ENCODE results near the gene CCDC50. TPM values are rescaled to one million over a fixed set of nuclear protein-coding genes. Genes with fewer than 3 reads are reported as not detected.

CCDC50 gene
- 81.6 TPM for total RNA-seq (ENCODE audit: insufficient read depth, low replicate concordance)

DNA sequence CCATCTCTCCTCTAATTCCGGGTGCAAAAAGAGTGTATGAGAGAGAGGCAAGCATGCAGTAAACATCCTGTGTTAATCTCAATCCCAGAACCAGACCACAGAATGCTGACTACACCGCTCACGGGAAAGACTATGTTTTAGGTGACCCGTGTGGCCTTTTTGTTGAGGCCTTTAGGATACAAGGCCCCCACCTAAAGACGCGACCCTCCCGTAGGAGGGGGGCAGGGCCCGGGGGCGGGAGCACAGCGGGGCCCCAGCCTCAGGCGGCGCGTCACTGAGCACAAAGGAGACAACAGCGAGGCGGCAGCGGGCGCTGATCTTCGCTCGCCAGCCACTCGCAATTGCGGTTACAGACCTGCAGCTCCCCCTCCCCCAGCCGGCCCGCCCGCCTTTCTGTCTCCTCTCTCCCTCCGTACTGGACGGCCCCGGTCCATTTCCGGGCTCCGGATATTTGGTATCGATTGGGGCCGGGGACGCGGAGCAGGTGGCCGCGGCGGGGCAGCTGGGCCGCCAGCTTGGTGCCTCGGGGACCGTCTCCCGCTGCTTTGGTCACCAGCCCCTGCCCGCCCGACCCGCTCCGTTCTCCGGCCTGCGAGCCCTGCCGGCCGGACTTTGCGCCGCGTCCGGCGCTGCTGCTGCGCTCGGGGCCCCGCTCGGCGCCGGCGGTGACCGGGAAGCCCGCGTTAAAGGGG, at the start of gene CCDC50:
Gene CCDC50, plus strand, starts transcription at position 433 of the 692 bp plus-strand sequence. CDS start 281 bp downstream, outside the sequence.
- DNase-seq (ENCODE audit: low spot score) = peak; percentile 77

- DNase-seq (ENCODE audit: low spot score) = peak; percentile 8
Measured at GRCh38 chr3:191280111-191280510, 49.1 kb upstream of the CCDC50 start.

GRCh38 chr3:191280882-191281281, 48.3 kb upstream of the CCDC50 start:
- DNase-seq (ENCODE audit: low spot score) = no peak

DNA sequence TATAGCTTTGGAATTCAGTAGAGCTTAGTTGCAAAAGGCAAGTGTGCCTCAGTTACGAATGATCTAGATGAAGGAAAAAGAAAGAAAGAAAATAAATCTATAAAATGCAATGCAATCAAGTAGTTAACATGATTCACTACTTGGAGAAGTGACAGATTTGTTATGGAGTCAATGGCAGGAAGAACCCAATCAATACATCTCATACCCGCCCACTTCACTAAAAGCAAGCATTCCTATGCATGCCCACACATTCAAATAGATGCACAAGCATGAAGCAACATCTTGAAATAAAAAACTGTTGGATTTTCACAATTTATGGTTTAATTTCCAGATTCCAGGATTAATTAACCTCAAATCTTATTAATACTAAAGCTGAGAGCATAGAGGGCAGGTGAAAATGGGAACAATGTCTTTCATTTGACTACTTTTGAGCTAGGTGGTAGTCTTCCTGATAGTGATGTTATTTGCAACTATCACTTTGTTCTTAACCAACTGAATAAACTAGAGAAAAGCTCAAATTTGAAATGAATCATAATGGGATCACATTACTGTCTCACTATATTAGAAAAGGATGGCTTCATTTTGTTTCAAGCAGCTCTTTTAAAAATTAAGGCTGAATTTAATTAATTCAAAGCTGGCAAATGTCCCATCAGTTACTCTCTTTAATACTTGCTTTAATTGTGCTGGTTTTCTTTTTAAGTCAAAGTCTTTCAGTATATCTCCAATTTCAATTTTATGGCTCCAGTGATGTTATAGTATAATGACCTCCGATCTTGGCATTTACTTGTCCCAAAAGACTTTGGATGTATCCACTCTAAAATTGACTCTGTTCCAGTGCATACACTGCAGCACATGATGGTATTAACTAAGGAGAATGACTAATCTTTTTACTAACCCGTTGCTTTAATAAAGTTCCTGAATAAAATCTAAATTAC, 46.7 kb upstream of the CCDC50 start:
- DNase-seq (ENCODE audit: low spot score) = no peak

- no peak for DNase-seq (ENCODE audit: low spot score)
Measured at GRCh38 chr3:191283400-191283799, 45.8 kb upstream of the CCDC50 start.

GRCh38 chr3:191290311-191291025, 38.7 kb upstream of the CCDC50 start:
- no peak for DNase-seq (ENCODE audit: low spot score)

DNA sequence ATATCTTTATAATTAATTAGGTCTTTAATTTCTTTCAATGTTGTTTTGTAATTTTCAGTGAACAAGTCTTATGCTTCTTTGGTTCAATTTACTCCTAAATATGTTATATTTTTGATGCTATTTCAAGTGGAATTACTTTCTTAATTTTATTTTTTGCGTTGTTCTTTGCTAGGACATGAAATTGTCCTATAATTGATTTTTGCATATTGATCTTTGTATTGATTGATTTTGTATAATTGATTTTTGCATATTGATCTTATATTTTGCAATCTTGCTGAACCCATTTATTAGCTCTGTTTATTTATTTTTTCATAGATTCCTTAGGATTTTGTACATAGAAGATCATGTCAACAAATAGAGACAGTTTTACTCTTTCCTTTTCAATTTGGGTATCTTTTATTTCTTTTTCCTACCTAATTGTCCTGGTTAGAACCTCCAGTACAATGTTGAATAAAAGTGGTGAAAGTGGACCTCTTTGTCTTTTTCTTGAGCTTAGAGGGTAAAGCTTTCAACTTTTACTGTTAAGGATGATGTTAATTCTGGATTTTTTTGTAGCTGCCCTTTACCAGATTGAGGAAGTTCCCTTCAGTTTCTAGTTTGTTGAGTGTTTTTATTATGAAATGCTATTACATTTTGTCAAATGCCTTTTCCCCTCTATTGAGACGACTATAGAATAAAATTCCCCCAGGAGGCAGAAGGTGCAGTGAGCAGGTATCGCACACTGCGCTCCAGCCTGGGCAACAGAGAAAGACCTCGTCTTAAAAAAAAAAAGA, 36.8 kb upstream of the CCDC50 start:
- DNase-seq (ENCODE audit: low spot score) = no peak

GRCh38 chr3:191294291-191294690, 34.9 kb upstream of the CCDC50 start:
- no peak for DNase-seq (ENCODE audit: low spot score)

DNA sequence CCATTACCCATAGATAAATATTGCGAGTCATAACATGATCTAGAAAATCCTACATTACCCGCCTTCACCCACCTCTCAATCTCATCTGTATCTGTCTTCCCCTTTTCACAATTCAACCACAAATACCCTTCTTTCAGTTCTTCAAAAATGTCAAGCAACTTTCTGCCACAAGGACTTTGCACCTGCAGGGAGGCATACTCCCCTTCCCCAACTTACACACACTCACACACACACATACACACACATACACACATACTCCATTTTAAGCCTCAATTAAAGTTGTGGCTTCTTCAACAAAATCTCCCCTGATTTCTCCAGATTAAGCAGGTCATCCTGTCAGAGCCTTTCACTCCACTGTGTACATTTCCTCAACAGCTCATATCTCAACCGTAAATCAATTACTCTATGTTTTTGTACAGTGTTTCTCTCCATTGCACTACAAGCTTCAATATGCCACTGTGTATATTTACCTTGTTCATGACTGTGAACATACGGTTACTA, 33.1 kb upstream of the CCDC50 start:
- DNase-seq (ENCODE audit: low spot score) = no peak

GRCh38 chr3:191298846-191299245, 30.3 kb upstream of the CCDC50 start:
- DNase-seq (ENCODE audit: low spot score) = no peak

DNA sequence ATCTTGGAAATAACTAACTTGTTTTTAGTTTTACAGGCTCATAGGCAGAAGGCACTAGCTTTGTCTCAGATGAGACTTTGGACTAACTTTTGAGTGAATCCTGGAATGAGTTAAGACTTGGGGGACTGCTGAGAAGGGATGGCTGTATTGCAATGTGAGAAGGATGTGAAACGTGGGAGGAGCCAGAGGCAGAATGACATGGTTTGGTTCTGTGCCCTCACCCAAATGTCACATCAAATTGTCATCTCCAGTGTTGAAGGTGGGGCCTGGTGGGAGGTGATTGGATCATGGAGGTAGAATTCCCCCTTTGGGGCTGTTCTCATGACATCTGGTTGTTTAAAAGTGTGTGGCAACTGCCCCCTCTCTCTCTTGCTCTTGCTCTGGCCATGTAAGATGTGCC, 28.8 kb upstream of the CCDC50 start:
- no peak for DNase-seq (ENCODE audit: low spot score)

GRCh38 chr3:191301017-191301416, 28.2 kb upstream of the CCDC50 start:
- no peak for DNase-seq (ENCODE audit: low spot score)

GRCh38 chr3:191301782-191302411, 27.3 kb upstream of the CCDC50 start:
- no peak for DNase-seq (ENCODE audit: low spot score)

DNA sequence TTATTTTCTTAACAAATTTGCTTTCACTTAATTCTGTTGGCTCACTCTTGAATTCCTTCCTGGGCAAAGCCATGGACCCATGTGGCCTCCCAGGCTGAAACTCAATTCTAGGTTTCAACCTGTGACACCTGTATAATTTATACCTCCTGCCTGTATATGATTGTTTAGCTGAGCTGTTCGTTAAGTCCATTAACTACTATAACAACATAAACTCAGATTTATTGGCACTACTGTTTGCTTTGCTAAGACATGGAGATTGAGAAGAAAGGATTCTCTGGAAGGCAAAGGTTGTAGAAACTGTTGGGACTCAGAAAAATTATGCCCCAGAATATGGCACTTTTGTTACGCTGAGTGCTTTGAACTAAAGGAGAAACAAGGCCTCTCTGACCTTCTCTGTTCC, 26.7 kb upstream of the CCDC50 start:
- DNase-seq (ENCODE audit: low spot score) = no peak

DNA sequence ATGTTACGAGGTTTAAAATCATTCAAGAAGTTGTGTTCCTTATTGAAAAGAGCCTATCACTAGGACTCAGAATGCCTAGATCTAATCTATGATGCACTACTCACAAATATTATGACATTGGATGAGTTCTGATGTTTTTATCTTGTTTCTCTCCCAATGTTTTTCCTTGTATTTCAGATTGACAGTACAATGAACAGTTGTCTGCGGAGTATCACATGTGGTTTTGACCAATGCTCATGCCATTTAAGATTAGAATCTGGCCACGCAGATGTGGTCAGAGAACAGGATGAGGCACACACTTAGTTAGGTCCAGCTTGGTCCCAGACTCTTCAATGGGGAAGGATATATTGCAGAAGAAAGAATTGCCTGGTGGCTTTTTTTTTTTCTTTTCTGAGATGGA, 25.6 kb upstream of the CCDC50 start:
- no peak for DNase-seq (ENCODE audit: low spot score)

DNA sequence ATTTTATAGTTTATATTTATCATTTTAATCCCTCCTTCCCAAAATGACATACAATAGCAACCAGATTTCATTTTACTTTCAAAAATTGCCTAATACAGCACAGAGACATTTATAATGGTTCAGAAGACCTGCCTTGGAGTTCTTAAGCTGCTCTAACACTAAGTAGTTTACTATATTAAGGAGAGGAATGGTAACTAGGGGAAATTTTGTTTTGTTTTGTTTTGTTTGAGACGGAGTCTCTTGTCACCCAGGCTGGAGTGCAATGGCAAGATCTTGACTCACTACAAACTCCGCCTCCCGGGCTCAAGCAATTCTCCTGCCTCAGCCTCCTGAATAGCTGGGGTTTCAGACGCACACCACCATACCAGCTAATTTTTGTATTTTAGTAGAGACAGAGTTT, 22.8 kb upstream of the CCDC50 start:
- no peak for DNase-seq (ENCODE audit: low spot score)

DNA sequence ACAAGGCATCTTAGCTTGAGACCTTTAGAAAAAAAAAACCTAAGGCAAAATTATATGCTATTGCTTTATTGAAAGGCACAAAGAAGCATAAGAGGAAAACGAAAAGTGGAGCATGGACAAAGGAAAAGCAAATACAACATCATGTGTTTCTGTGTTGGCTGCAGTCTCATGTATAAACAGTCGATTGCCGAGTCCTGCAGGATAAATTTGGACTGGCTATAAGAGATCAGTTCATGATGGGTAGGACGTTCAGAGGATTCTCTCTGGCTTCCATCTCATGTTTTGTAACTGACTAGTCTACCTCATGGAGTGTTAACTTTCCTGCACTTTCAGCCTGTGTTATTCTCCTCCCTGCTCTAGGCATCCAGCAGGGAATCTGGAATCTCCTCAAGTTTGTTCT, 21.9 kb upstream of the CCDC50 start:
- no peak for DNase-seq (ENCODE audit: low spot score)

- DNase-seq (ENCODE audit: low spot score) = no peak
Measured at GRCh38 chr3:191313296-191313695, 15.9 kb upstream of the CCDC50 start.

DNA sequence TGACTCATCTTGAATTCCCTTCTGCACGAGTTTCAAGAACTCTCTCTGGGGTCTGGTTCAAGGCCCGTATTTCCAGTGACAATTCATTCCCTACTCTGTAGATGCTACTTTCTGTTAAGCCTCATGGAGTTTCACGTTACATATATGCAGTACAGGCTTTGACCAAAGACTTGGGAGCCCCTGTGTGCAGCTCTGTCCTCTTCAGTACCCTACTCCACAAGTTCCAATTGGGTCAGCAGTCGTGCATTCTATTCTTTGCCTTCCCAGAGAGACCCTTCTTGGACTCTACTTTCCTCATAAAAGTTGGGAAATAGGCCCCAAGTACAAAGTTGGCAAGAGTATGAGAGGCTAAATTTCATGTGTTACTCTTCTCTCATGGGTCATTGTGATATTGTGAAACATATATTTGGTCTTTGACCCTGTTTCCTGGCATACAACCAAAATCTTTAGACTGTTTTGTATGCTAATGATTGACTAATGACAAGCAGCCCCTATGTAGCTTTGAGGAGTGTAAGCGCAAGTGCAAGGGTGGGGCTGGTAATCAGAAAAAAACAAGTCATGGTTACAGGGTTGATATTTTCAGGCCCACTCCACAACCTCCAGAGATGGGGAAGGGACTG, 15.0 kb upstream of the CCDC50 start:
- DNase-seq (ENCODE audit: low spot score) = no peak

Data from umbilical cord (tissue), 2 donors.